IPS DF 6.9 (cell line): ENCODE results near the gene ALKBH7.

ENCODE experiments used
- DNase-seq: peaks from one replicate; pipeline ENCODE4 v3.0.0-alpha.2; 2013; ENCODE audit warnings: low read depth, low spot score
- H3K27ac ChIP-seq: one replicate; pipeline ENCODE4 v1.5.1; 2013; ENCODE audit warnings: low read length, control low read depth
- H3K27me3 ChIP-seq: 2 replicates; pipeline ENCODE4 v1.6.1; 2013; ENCODE audit warnings: mild to moderate bottlenecking, low read length; ENCODE audit not compliant: control insufficient read depth, insufficient read depth
- H3K36me3 ChIP-seq: 2 replicates; pipeline ENCODE4 v1.6.1; 2013; ENCODE audit warnings: low read length; ENCODE audit not compliant: control insufficient read depth, insufficient read depth
- H3K4me1 ChIP-seq: 2 replicates; pipeline ENCODE4 v1.6.1; 2013; ENCODE audit warnings: low read length; ENCODE audit not compliant: control insufficient read depth, insufficient read depth
- H3K4me3 ChIP-seq: 2 replicates; pipeline ENCODE4 v1.5.1; 2013; ENCODE audit warnings: mild to moderate bottlenecking, low read length
- H3K9me3 ChIP-seq: 2 replicates; pipeline ENCODE4 v1.6.1; 2013; ENCODE audit warnings: low read length, inconsistent platforms; ENCODE audit not compliant: control insufficient read depth, insufficient read depth
- WGBS: extraction: QIAGEN DNeasy Blood & Tissue Kit; methylation state at CpG from one replicate; pipeline ENCODE4 v1.1.7; 2013; ENCODE audit warnings: mixed read lengths, missing lambda C conversion rate; ENCODE audit not compliant: insufficient read length, insufficient coverage; 5-methylcytosine and 5-hydroxymethylcytosine counted together

The ALKBH7 gene

DNA sequence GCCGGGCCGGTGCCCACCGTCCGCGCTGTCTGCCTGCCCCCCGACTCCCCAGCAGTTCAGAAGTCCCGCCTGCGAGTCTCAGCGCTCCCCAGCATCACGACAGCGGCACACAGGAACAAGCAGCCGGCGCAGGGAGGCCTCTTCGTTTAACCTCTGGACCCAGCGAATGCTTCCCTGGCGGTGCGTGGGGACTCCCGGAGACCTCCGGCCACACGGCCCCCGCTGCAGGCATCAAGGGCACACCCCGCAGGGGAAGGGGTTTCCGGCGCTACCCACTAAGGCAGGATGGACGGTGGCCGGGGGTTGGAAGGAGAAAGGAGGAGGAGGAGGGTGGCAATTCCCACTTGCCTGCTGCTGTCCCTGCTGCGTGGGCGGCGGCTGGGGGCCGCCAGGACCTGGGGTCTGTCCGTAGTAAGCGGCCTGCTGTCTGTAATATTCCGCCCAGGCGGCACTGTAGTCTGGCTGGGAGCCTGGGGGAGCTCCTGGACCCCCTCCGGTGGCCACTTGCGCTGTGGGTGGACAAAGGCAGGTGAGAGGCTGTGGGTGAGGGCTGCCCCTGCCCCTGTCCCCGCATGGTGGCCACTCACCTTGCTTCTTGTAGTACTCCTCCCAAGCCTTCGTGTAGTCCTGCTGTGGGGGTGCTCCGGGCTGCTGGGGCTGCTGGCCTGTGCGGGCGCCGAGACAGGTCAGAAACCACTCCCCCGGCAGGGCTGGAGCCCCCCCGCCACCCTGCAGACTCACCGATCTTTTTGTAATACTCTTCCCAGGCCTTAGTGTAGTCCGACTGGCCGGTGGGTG is 42.4 kb downstream of the ALKBH7 start:
- H3K4me1 ChIP-seq: peaks cover 1% of the 10 kb centered on the region; the same call in 1 of the 2 replicates
- H3K27ac ChIP-seq: no peak overlapping the region
- DNase-seq: no peak
- no CpG with 5 or more reads among the region's 47 CpGs for WGBS
- H3K36me3 ChIP-seq: peaks cover 55% of the 10 kb centered on the region
- no peaks in the 10 kb centered on the region for H3K9me3 ChIP-seq
- no peak overlapping the region for H3K4me3 ChIP-seq
- no peaks in the 10 kb centered on the region for H3K27me3 ChIP-seq

DNA sequence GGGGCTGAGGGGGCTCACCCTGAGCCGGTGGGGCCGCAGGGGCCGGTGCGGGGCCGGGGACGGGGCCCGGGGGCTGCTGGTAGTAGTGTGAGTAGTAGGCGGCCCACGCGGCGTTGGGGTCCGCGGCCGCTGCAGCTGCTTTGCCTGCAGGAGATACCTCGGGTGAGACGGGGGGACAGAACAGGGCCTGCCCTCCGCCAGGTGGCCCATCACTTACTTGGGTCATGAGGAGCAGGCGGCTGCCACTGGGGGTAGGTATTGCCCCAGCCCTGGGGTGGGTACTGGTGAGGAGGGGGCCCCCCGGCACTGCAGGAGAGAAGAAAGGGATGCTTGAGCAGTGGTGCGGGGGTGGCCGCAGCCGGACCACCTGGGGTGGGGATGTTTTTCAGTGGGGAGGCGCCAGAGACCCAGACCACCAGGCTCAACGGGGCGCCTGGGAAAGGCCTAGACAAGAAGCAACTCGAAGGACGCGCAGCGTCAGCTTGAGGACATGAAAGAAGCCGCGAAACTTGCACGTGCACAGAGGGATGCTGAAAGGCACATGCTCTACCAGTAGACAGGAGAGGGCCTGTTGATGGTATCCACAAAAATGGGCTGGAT is 43.1 kb downstream of the ALKBH7 start:
- WGBS: no CpG with 5 or more reads among the region's 32 CpGs
- Histone ChIP-seq H3K27me3 (no peaks in the 10 kb centered on the region), H3K27ac (no peak overlapping the region), H3K4me1 (peaks cover 1% of the 10 kb centered on the region; the same call in 1 of the 2 replicates), H3K4me3 (no peak overlapping the region), H3K9me3 (no peaks in the 10 kb centered on the region), H3K36me3 (peaks cover 61% of the 10 kb centered on the region)
- no peak for DNase-seq

DNA sequence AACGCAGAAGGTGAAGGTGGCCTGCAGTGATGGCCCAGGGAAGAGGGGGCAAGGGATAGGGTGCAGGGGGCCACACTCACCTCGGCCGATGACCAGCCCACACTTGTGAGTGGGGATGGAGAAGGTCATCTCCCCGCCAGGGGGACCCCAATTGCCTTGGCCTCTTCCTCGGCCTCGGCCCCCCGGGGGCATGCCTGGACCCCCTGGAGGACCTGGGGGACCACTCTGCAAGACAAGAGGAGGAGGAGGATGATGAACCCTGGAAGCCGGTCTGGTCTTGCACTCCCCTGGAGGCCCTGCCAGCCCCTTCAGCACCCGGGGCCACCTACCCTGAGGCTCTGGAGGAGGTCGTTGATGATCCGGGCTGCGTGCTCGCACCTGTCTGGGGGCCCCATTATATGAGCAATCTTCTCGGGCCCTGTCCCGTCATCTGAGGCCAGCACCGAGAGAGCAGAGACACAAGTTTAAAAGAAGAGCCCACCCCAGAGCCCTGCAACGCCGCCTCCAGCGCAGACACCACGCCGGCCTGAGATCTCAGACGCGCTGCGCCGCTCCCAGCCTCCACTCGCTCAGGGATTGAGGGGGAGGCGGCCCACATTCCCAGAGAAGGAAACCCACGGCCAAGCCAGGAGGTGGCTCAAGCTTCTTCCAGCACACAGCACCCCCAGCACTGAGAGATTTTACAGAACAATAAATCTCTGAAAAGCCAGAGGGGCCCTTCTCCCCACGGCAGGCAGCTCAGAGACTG is 44.2 kb downstream of the ALKBH7 start:
- WGBS: no CpG with 5 or more reads among the region's 29 CpGs
- Histone ChIP-seq H3K4me1 (peaks cover 1% of the 10 kb centered on the region; the same call in 1 of the 2 replicates), H3K9me3 (no peaks in the 10 kb centered on the region), H3K4me3 (no peak overlapping the region), H3K36me3 (peaks cover 71% of the 10 kb centered on the region), H3K27me3 (no peaks in the 10 kb centered on the region), H3K27ac (no peak overlapping the region)
- no peak for DNase-seq

DNA sequence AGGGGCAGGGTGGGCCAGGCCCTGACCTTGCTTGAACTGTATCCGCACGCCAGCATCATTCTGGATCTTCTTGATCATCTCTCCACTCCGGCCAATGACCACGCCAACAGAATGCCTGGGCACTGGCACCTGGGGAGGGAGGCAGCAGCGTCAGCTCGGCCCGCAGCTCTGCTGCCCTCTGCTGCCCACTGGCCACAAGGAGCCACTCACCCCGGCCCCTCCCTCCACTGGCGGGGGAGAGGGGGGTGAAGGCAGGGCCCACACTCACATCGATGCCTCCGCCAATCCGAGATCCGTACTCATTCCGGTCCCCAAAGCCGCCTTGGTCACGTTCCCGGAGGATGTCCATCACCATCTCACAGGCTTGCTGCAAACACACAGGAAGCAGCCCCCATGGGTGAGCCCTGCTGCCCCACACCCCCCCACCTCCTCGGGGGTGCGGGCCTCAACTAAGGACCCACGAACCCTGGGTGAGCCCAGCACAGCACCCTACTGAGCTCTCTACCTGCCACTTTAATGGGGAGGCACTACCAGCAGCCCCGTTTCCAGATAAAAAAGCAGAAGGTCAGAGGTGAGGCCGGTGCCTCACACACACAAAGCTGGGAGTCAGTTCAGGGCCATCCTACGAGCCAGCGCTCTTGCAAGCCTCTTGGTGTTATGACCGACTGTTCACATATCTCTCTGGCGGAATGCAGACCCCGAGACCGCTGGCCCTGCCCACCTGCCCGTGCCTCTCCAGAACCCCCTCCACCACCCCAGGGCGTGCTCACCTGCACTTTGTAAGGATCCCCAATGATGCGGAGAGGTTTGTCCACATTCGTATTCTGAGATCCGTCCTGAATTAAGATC is 45.3 kb downstream of the ALKBH7 start:
- no CpG with 5 or more reads among the region's 33 CpGs for WGBS
- H3K4me1 ChIP-seq: no peaks in the 10 kb centered on the region; the same call in 1 of the 2 replicates
- no peak overlapping the region for H3K27ac ChIP-seq
- no peaks in the 10 kb centered on the region for H3K9me3 ChIP-seq
- no peak for DNase-seq
- H3K4me3 ChIP-seq: no peak overlapping the region
- no peaks in the 10 kb centered on the region for H3K27me3 ChIP-seq
- peaks cover 71% of the 10 kb centered on the region for H3K36me3 ChIP-seq

DNA sequence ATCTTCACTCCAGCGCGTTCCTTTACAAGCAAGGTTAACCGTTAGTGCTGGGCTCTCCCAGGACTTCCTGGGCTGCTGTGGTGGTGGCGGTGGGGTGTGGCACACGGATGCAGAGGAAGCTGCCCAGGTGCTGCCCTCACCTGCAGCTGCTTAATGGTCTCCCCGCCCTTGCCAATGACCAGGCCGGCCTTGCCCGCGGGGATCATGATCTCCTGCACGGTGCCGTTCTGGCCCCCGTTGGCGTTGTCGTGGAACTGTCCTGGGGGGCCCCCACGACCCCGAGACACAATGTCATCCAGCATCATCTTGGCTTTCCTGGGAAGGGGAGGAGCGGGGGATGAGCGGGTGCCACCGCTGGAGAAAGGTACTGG is 46.0 kb downstream of the ALKBH7 start:
- Histone ChIP-seq H3K36me3 (peaks cover 71% of the 10 kb centered on the region), H3K9me3 (no peaks in the 10 kb centered on the region), H3K4me3 (no peak overlapping the region), H3K27ac (no peak overlapping the region), H3K4me1 (no peaks in the 10 kb centered on the region; the same call in 1 of the 2 replicates), H3K27me3 (no peaks in the 10 kb centered on the region)
- DNase-seq: no peak
- WGBS: no CpG with 5 or more reads among the region's 19 CpGs

DNA sequence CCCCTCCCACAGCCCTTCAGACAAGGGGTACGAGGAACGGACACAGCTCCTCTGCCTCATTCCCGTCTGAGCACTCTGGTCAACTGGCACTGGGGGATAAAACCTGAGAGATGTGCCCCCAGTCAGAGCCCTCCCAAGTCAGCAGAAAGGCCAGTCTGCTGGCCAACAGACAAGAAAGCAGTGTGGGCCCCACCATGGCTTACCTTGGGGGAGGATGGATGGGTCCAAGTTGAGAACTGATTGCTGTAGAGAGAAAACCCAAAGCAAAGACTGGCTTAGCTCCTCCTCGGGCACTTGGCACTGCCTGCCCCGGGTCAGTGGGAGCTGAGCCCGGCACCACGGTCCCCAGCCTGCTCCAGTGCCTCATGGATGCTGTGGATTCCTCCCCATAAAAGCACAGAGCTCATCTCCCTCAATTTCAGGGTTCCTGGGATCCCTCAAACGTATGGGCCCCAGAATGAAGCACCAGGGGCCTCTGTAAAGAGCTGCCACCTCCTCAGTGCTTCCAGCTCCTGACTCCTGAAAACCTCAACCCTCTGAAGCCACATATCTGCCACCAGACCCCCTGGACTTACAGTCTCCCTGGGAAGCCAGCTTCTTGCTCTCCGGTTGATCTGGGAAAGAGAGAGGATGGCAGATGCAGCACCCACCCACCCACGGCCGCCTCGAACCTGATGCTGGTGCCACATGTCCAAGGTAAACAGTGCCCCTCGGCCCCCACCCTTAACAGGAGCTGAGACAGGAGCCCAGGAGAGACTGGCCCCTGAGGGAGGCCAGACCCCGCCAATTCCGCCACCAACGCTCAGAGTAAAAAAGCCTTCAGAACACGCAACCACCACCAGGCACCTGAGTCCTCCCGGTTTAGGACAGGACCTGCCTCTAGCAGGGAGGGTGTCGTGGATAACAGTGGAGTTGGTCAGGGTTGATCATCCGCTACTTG is 48.8 kb downstream of the ALKBH7 start:
- Histone ChIP-seq H3K36me3 (peaks cover 51% of the 10 kb centered on the region), H3K9me3 (no peaks in the 10 kb centered on the region; the same call in 1 of the 2 replicates), H3K27me3 (no peaks in the 10 kb centered on the region), H3K4me1 (no peaks in the 10 kb centered on the region), H3K27ac (no peak overlapping the region), H3K4me3 (no peak overlapping the region)
- WGBS: no CpG with 5 or more reads among the region's 20 CpGs
- DNase-seq: no peak

DNA sequence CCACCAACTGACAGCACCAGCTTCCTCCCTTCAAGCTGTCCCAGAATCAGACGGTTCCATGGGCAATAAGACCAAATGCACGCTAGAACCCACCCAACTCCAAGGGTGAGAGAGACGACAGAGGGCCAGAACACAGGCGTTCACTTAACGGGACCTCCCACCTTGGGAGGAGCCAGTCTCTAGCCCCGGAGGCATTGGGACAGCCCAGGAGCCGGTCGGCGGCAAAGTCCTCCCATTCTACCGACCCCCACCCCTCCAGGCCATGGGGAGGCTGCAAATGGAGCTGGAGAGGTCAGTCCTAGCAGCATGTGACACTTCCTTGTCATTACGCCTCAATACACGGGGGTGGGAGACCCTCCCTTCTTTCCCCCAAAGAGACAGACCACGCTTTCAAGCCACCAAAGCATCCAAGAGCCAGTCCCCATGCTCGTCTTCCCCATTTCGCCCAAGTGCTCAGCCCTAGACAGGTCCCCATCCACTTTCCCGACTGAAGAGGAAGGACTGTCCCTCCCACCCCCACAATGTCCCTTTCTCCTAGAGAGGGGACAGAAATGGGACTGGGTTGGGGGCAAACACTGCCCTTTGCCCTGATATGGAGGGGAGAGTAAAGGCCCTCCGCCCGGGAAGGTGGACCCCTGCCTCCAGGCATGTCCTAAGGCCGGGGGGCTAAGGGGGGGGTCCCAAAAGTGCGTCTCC is 51.1 kb downstream of the ALKBH7 start:
- DNase-seq: no peak
- no peaks in the 10 kb centered on the region; the same call in 1 of the 2 replicates for H3K9me3 ChIP-seq
- H3K4me1 ChIP-seq: no peaks in the 10 kb centered on the region
- no peaks in the 10 kb centered on the region for H3K27me3 ChIP-seq
- peak overlapping the region; percentile 69 for H3K4me3 ChIP-seq
- no peak overlapping the region for H3K27ac ChIP-seq
- H3K36me3 ChIP-seq: peaks cover 28% of the 10 kb centered on the region
- no CpG with 5 or more reads among the region's 20 CpGs for WGBS

DNA sequence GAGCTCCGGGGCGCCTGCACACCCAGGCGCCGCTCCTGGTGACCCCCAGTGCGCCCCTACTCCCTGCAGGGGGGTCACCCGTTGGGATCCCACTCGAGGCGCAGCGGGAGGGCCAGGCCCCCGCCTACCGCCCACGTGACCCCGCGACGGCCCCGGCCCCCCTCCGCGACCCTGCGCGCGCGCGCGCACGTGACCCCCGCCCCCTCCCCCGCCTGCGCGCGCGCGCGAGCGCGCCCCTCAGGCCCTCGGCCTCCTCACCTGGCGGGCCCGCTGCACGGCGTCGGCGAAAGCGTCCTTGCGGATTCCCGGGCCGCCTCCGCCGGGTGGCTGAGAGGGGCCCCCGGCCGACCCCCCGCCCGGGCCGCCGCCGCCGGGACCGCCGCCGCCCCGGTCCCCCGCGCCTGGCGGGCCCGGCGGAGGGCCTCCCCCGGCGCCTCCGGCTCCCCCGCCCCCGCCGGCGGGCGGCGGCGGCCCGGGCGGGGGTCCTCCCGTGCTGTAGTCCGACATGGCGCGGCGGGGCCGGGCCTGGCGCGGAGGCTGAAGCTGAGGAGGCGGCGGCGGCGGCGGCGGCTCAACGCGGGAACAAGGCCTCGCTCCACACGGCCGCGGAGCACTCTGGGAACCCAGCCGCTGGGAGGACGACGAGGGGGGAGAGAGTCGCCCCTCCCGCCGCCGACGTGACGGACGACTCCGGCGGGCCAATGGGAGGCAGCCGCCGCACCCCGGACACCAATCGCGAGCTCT is 51.8 kb downstream of the ALKBH7 start, which contains the start of gene KHSRP:
Gene KHSRP (minus strand): TSS at position 617 of the 744 bp plus-strand sequence. CDS start 110 bp downstream, at position 507.
- peaks cover 21% of the 10 kb centered on the region for H3K36me3 ChIP-seq
- H3K27ac ChIP-seq: no peak within 1 kb of the TSS
- no peaks in the 10 kb centered on the region for H3K27me3 ChIP-seq
- H3K9me3 ChIP-seq: no peaks in the 10 kb centered on the region; the same call in 1 of the 2 replicates
- no CpG with 5 or more reads among the region's 114 CpGs for WGBS
- H3K4me1 ChIP-seq: no peaks in the 10 kb centered on the region
- H3K4me3 ChIP-seq: peak within 1 kb of the TSS; percentile 69
- no peak for DNase-seq
